HCT116 (cell line): Measurements from ENCODE around the gene CA7. TPM values are rescaled to one million over a fixed set of nuclear protein-coding genes. Genes with fewer than 3 reads are reported as not detected.

Experiments
- ATAC-seq: fragments of 200-7000 bp; cut with Tn5 transposase; 2 replicates; pipeline ENCODE4 v1.9.1; 2020; ENCODE audit warnings: mild to moderate bottlenecking, moderate library complexity
- BruUV-seq: library from RNA; stranded (reverse); fragments of 400-500 nt; replicated peaks from 2 replicates; lab custom pipeline; 2021; lab: Mats Ljungman, UMichigan
- CTCF ChIA-PET: fragments of 300-600 bp; sonication (Branson Sonifier 250); formaldehyde crosslinking; loops from one replicate; lab custom pipeline; 2021; ENCODE audit warnings: antibody characterized with exemption; lab: Charles Lee
- POLR2A ChIA-PET: fragments of 300-600, 350-600 bp; sonication (Branson Sonifier 250); formaldehyde crosslinking; loops from one replicate; lab custom pipeline; 2021; ENCODE audit warnings: antibody characterized with exemption; lab: Charles Lee
- RAD21 ChIA-PET, 2 experiments: fragments of 300-600 bp; sonication (Branson Sonifier 250); formaldehyde crosslinking; loops; one replicate each; lab custom pipeline; 2023; ENCODE audit warnings: low total read pairs in 2 of 2; ENCODE audit not compliant: uncharacterized antibody in 2 of 2, unreplicated experiment in 2 of 2, low non-redundant PET in 1 of 2; lab: Charles Lee
- DNase-seq: peaks from one replicate; pipeline ENCODE4 v3.0.0-alpha.2; 2010; ENCODE audit warnings: low read depth, low spot score
- H2AFZ ChIP-seq: fragments of 200-600 bp; shearing (Covaris generic), sonication (generic); 2 replicates; pipeline ENCODE4 v1.6.1; 2017; ENCODE audit warnings: low read depth, mixed run types, mixed read lengths, antibody characterized with exemption, low read length; ENCODE audit not compliant: poor library complexity, severe bottlenecking
- H3K27ac ChIP-seq: 2 replicates; pipeline ENCODE4 v1.5.1; 2012; ENCODE audit warnings: low read depth, low read length
- H3K27me3 ChIP-seq: fragments of 200-600 bp; sonication (generic); 2 replicates; pipeline ENCODE4 v1.6.1; 2016; ENCODE audit warnings: mixed run types, low read length, mixed read lengths; ENCODE audit not compliant: insufficient read depth
- H3K36me3 ChIP-seq, 2 experiments: fragments of 200-500 bp in 1 of 2; fragments of 200-600 bp in 1 of 2; sonication (Bioruptor generic) in 1 of 2; sonication (generic) in 1 of 2; 2 replicates each; pipeline versions ENCODE4 v1.5.1 to v1.6.1; 2014 to 2016; ENCODE audit warnings: low read length in 2 of 2, inconsistent platforms in 1 of 2, mixed read lengths in 1 of 2, mixed run types in 1 of 2; ENCODE audit not compliant: insufficient read depth in 2 of 2, control insufficient read depth in 1 of 2
- H3K4me1 ChIP-seq, 2 experiments: fragments of 200-600 bp in 1 of 2; sonication (generic) in 1 of 2; 2 replicates each; pipeline versions ENCODE4 v1.5.1 to v1.6.1; 2012 to 2017; ENCODE audit warnings: low read length in 2 of 2, inconsistent platforms in 1 of 2, mild to moderate bottlenecking in 1 of 2, mixed read lengths in 1 of 2, mixed run types in 1 of 2, moderate library complexity in 1 of 2; ENCODE audit not compliant: insufficient read depth in 2 of 2, control insufficient read depth in 1 of 2
- H3K4me2 ChIP-seq: fragments of 200-600 bp; sonication (generic); 2 replicates; pipeline ENCODE4 v1.6.1; 2017; ENCODE audit warnings: mixed run types, low read length, mixed read lengths
- H3K4me3 ChIP-seq, 2 experiments: fragments of 200-600 bp in 1 of 2; sonication (generic) in 1 of 2; replicated peaks in 1 of 2; 2 replicates each; pipeline ENCODE4 v1.5.1; 2011 to 2016; ENCODE audit warnings: low read length in 2 of 2, control low read depth in 1 of 2, low read depth in 1 of 2, mild to moderate bottlenecking in 1 of 2, mixed read lengths in 1 of 2, mixed run types in 1 of 2
- H3K79me2 ChIP-seq: fragments of 200-600 bp; sonication (generic); 2 replicates; pipeline ENCODE4 v1.6.1; 2017; ENCODE audit warnings: mild to moderate bottlenecking, mixed run types, low read length, moderate library complexity, mixed read lengths; ENCODE audit not compliant: insufficient read depth
- H3K9ac ChIP-seq: fragments of 200-600 bp; sonication (generic); 2 replicates; pipeline ENCODE4 v1.6.1; 2016; ENCODE audit warnings: low read length, mixed read lengths
- H3K9me2 ChIP-seq: fragments of 200-600 bp; sonication (generic), shearing (Covaris generic); 2 replicates; pipeline ENCODE4 v1.6.1; 2017; ENCODE audit warnings: mixed run types, mild to moderate bottlenecking, moderate library complexity; ENCODE audit not compliant: insufficient read depth
- H3K9me3 ChIP-seq, 2 experiments: fragments of 200-500 bp in 1 of 2; fragments of 200-600 bp in 1 of 2; sonication (Bioruptor generic) in 1 of 2; sonication (generic) in 1 of 2; 2 replicates each; pipeline ENCODE4 v1.6.1; 2014 to 2017; ENCODE audit warnings: low read length in 2 of 2, mixed read lengths in 2 of 2, inconsistent platforms in 1 of 2, low read depth in 1 of 2, mild to moderate bottlenecking in 1 of 2, mixed run types in 1 of 2, moderate library complexity in 1 of 2; ENCODE audit not compliant: control insufficient read depth in 1 of 2, insufficient read depth in 1 of 2
- H4K20me1 ChIP-seq: fragments of 200-600 bp; sonication (generic), shearing (Covaris generic); 2 replicates; pipeline ENCODE4 v1.6.1; 2017; ENCODE audit warnings: mixed run types, mild to moderate bottlenecking, moderate library complexity; ENCODE audit not compliant: insufficient read depth
- ELF1 ChIP-seq: IDR thresholded peaks from 2 replicates; pipeline ENCODE4 v1.6.1; 2012; ENCODE audit warnings: low read depth, borderline replicate concordance
- EZH2phosphoT487 ChIP-seq: fragments of 200-600 bp; IDR thresholded peaks from 2 replicates; pipeline ENCODE4 v1.6.1; 2018; ENCODE audit warnings: antibody characterized with exemption, borderline replicate concordance
- POLR2AphosphoS5 ChIP-seq: IDR thresholded peaks from 2 replicates; pipeline ENCODE4 v1.6.1; 2011; ENCODE audit warnings: mild to moderate bottlenecking, low read depth, low read length, moderate library complexity
- SP1 ChIP-seq: IDR thresholded peaks from 2 replicates; pipeline ENCODE4 v1.6.1; 2012; ENCODE audit warnings: low read depth
- TCF7L2 ChIP-seq: IDR thresholded peaks from 2 replicates; pipeline ENCODE4 v1.7.0; 2011; ENCODE audit warnings: borderline replicate concordance, inconsistent platforms; ENCODE audit not compliant: insufficient read depth, insufficient read length; ENCODE audit errors: extremely low read depth
- YY1 ChIP-seq: IDR thresholded peaks from 2 replicates; pipeline ENCODE4 v1.6.1; 2011; ENCODE audit warnings: low read length, low read depth, moderate library complexity, mild to moderate bottlenecking; ENCODE audit not compliant: insufficient replicate concordance; ENCODE audit errors: extremely low read depth
- ZNF274 ChIP-seq: fragments of 200-500 bp; sonication (Bioruptor generic); IDR thresholded peaks from 2 replicates; pipeline ENCODE4 v1.6.1; 2014; ENCODE audit warnings: mild to moderate bottlenecking, low read depth, low read length, inconsistent platforms
- intact Hi-C: fragments of 100-400 bp; cut with micrococcal nuclease; formaldehyde crosslinking; loops from 2 replicates; pipeline ENCODE4 v1.10.0; 2022
- total RNA-seq: library from RNA; stranded (reverse); gene quantifications from one replicate; pipeline ENCODE4 v1.2.1, GENCODE V29; 2021; ENCODE audit not compliant: unreplicated experiment
- TF ChIP-seq, protein P1 (sequence below): IDR thresholded peaks from 2 replicates; pipeline ENCODE4 v1.6.1; 2012; ENCODE audit warnings: low read depth
- TF ChIP-seq, protein P2 (sequence below): IDR thresholded peaks from 2 replicates; pipeline ENCODE4 v1.6.1; 2012
- TF ChIP-seq, protein P3 (sequence below): IDR thresholded peaks from 2 replicates; pipeline ENCODE4 v1.6.1; 2012

Gene CA7
- total RNA-seq, 1 experiment from 2014 or later: not detected

DNA sequence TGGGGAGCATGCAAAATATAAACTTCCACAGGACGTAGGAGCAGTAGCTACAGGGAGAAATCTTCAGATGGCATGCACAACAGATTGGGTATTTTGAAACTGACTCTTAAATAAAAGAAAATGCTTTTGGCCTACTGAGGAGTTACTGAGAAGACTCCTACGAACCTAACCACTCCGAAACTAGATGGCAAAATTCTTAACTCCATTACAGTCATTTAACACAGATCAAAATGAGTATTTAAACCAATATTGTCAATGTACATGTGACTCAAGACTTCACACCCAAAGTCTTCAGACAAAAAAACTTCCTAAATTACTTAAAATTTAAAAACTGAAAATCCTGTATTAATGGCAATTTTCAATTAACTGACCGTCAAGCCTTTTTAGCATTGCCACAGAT lies 34.4 kb upstream of the CA7 start:
- H3K27me3 ChIP-seq: no peaks in the 10 kb centered on the region
- no peaks in the 10 kb centered on the region for H3K9me3 ChIP-seq
- H3K9me2 ChIP-seq: no peaks in the 10 kb centered on the region
- POLR2A ChIA-PET: no interaction called here
- no peak overlapping the region for H3K4me3 ChIP-seq
- intact Hi-C loops: no loop called here
- BruUV-seq: no TSS peak
- CTCF ChIA-PET: interaction anchor here (1.1 to 1.3 kb wide), 2 partner anchors 20 to 58 kb away, joined by 5 read pairs; no protein-coding TSS in a partner anchor
- H3K4me2 ChIP-seq: no peak overlapping the region
- peaks cover 64 to 68% of the 10 kb centered on the region in 2 experiments for H3K36me3 ChIP-seq
- H4K20me1 ChIP-seq: no peaks in the 10 kb centered on the region
- no peak for TF ChIP-seq TCF7L2
- TF ChIP-seq, protein P1, sequence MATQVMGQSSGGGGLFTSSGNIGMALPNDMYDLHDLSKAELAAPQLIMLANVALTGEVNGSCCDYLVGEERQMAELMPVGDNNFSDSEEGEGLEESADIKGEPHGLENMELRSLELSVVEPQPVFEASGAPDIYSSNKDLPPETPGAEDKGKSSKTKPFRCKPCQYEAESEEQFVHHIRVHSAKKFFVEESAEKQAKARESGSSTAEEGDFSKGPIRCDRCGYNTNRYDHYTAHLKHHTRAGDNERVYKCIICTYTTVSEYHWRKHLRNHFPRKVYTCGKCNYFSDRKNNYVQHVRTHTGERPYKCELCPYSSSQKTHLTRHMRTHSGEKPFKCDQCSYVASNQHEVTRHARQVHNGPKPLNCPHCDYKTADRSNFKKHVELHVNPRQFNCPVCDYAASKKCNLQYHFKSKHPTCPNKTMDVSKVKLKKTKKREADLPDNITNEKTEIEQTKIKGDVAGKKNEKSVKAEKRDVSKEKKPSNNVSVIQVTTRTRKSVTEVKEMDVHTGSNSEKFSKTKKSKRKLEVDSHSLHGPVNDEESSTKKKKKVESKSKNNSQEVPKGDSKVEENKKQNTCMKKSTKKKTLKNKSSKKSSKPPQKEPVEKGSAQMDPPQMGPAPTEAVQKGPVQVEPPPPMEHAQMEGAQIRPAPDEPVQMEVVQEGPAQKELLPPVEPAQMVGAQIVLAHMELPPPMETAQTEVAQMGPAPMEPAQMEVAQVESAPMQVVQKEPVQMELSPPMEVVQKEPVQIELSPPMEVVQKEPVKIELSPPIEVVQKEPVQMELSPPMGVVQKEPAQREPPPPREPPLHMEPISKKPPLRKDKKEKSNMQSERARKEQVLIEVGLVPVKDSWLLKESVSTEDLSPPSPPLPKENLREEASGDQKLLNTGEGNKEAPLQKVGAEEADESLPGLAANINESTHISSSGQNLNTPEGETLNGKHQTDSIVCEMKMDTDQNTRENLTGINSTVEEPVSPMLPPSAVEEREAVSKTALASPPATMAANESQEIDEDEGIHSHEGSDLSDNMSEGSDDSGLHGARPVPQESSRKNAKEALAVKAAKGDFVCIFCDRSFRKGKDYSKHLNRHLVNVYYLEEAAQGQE: no peak
- no peaks in the 10 kb centered on the region for H3K4me1 ChIP-seq
- RAD21 ChIA-PET: no interaction called here
- no peaks in the 10 kb centered on the region for H3K79me2 ChIP-seq
- no peak overlapping the region for H3K27ac ChIP-seq
- ATAC-seq (no peak), DNase-seq (no peak)
- no peak overlapping the region for H3K9ac ChIP-seq
- no peak overlapping the region for H2AFZ ChIP-seq

DNA sequence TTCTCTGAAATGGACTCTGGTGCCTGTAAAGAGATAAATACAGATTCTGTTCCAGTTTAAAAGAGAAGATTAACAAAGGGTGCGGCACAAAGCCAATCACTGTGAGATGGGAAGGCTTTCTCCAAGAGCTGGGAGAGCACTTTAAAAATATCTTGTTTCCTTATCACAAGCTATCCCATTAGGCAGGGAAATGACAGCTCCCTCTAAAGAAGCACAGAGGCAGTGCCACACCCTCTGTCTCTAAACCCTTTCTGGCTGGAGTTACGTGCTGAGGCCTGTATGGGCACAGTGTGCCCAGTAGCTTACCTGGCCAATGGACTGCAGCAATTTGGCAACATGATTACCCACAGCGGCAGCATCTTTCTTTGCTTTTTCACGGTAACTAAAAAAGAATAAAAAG lies 33.8 kb upstream of the CA7 start:
- Histone ChIP-seq H3K27me3 (no peaks in the 10 kb centered on the region), H3K9ac (no peak overlapping the region), H4K20me1 (no peaks in the 10 kb centered on the region)
- no peak for DNase-seq
- TF ChIP-seq YY1 (no peak), ELF1 (no peak), ZNF274 (no peak), SP1 (no peak), TCF7L2 (no peak), POLR2AphosphoS5 (no peak), EZH2phosphoT487 (no peak)
- TF ChIP-seq, protein P2, sequence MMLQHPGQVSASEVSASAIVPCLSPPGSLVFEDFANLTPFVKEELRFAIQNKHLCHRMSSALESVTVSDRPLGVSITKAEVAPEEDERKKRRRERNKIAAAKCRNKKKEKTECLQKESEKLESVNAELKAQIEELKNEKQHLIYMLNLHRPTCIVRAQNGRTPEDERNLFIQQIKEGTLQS: no peak
- TF ChIP-seq, protein P3, sequence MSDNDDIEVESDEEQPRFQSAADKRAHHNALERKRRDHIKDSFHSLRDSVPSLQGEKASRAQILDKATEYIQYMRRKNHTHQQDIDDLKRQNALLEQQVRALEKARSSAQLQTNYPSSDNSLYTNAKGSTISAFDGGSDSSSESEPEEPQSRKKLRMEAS: no peak
- TF ChIP-seq, protein P1: no peak
- TF ChIP-seq, all 23 proteins: peak for 0
- intact Hi-C loops: no loop called here
- no peak for ATAC-seq
- no peak overlapping the region for H3K4me2 ChIP-seq
- ChIA-PET POLR2A (no interaction called here), CTCF (interaction anchor here (1.1 to 1.3 kb wide), 2 partner anchors 20 to 58 kb away, joined by 5 read pairs; no protein-coding TSS in a partner anchor), RAD21 (no interaction called here)
- H3K9me3 ChIP-seq: no peaks in the 10 kb centered on the region
- no peaks in the 10 kb centered on the region for H3K79me2 ChIP-seq
- no peak overlapping the region for H3K4me3 ChIP-seq
- no TSS peak for BruUV-seq
- H3K27ac ChIP-seq: no peak overlapping the region
- no peak overlapping the region for H2AFZ ChIP-seq
- H3K4me1 ChIP-seq: no peaks in the 10 kb centered on the region
- H3K9me2 ChIP-seq: no peaks in the 10 kb centered on the region
- H3K36me3 ChIP-seq: peaks cover 61 to 62% of the 10 kb centered on the region in 2 experiments
